Measurements from ENCODE around the gene PDSS2. TPM values are rescaled to one million over a fixed set of nuclear protein-coding genes. Genes with fewer than 3 reads are reported as not detected.

PDSS2 gene
- total and polyA plus RNA-seq, 2 of the 4 experiments (the other 2 are of a cell fraction): 8.6 to 9.2 TPM

DNA sequence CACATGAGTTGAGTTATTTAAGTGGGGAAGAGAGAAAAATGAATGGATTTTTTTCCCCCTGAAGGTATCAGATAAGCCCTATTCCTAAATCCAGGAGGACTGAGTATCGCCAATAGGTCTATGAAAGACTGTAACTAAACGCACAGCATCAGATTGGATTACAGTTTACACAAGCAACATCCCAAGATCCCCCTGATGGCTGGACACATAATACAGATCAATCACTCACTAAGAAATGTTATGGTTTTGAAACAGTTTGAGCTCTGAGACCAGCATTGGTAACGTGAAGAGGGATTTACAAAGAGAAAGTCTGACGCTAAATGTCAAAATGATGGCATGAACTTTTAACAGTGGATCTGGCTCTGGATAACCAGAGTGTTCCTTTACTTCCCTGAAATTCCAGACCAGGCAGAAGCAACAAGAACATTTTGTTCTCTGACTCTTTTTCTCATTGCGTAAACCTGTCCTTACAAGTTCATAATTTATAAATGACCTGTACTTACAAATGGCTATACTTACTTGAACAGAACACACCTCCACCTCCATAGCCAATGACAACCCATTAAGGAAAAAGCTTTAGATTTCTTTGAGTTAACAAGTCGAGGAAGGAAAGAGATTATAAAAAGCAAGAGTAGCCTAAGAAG is 212.3 kb downstream of the PDSS2 start:
- Histone ChIP-seq H4K8ac (ENCODE audit: low read depth in 2 of 2, low read length in 2 of 2) (no peak overlapping the region), H3K4me1 (ENCODE audit: control insufficient read depth, insufficient read depth, low read length) (no peaks in the 10 kb centered on the region), H3K56ac (ENCODE audit: extremely low read depth, insufficient read depth, low read length) (no peak overlapping the region), H3K9me3 (ENCODE audit: control insufficient read depth, insufficient read depth, low read length) (no peaks in the 10 kb centered on the region), H2BK15ac (ENCODE audit: low read depth, low read length) (no peak overlapping the region), H3K18ac (ENCODE audit: low read depth, low read length) (no peak overlapping the region), H2AK5ac (ENCODE audit: low read depth, low read length) (no peak overlapping the region), H3K79me1 (ENCODE audit: low read depth in 1 of 2, low read length in 2 of 2) (no peaks in the 10 kb centered on the region), H3K9ac (ENCODE audit: low read depth, low read length) (no peak overlapping the region), H4K20me1 (ENCODE audit: insufficient read depth, low read length) (no peaks in the 10 kb centered on the region), H2BK5ac (ENCODE audit: low read depth, low read length, poor library complexity, severe bottlenecking) (no peak overlapping the region), H2AFZ (replicated peaks; ENCODE audit: low read length, poor library complexity) (no peak overlapping the region), H3K36me3 (ENCODE audit: control insufficient read depth, insufficient read depth, low read length) (no peaks in the 10 kb centered on the region), H3K23ac (ENCODE audit: low read depth, low read length) (no peak overlapping the region), H2AK9ac (replicated peaks; ENCODE audit: low read depth, low read length, poor library complexity) (no peak overlapping the region), H2BK20ac (ENCODE audit: low read depth, low read length) (no peak overlapping the region), H3K27me3 (ENCODE audit: control insufficient read depth, insufficient read depth, low read length) (no peaks in the 10 kb centered on the region), H4K5ac (ENCODE audit: low read depth, low read length) (no peak overlapping the region), H3K27ac (ENCODE audit: insufficient read depth, low read length) (no peak overlapping the region), H3K4ac (ENCODE audit: low read depth, low read length) (no peak overlapping the region), H3K4me3 (ENCODE audit: insufficient read depth, low read depth, low read length) (no peak overlapping the region), H3K4me2 (ENCODE audit: low read depth, low read length) (no peak overlapping the region), H2BK120ac (ENCODE audit: low read depth, low read length) (no peak overlapping the region), H3K9me1 (ENCODE audit: insufficient read depth, low read length) (no peaks in the 10 kb centered on the region), H3K14ac (replicated peaks; ENCODE audit: low read depth, low read length) (no peak overlapping the region), H4K91ac (ENCODE audit: insufficient read depth, low read depth, low read length) (no peak overlapping the region)
- no TSS peak for BruUV-seq (replicated peaks)
- no CpG with 5 or more reads among the region's 6 CpGs for whole genome bisulfite sequencing, 2 experiments (ENCODE audit: extremely low coverage in 2 of 2, insufficient read length in 1 of 2)
- POLR2A ChIA-PET (ENCODE audit: unreplicated experiment): no interaction called here
- DNase-seq (no peak), ATAC-seq (ENCODE audit: low read depth) (no peak; the same call in 1 of the 2 replicates)
- CTCF ChIA-PET: no interaction called here
- in situ Hi-C loops (cut with MboI; ENCODE audit: low sequenced_read_pairs): no loop called here
- TF ChIP-seq MAZ (IDR thresholded peaks at IDR 0.05; ENCODE audit: borderline replicate concordance, low read depth, low read length) (no peak), RFX5 (IDR thresholded peaks at IDR 0.05; ENCODE audit: low read depth, low read length) (no peak), RCOR1 (IDR thresholded peaks at IDR 0.05; ENCODE audit: insufficient replicate concordance, low read length) (no peak), CEBPB (IDR thresholded peaks at IDR 0.05; ENCODE audit: low read depth, low read length) (no peak), BHLHE40 (IDR thresholded peaks at IDR 0.05; ENCODE audit: low read depth, low read length) (no peak), NFE2L2 (IDR thresholded peaks at IDR 0.05; ENCODE audit: low read depth, low read length) (no peak)
- TF ChIP-seq, protein P1, sequence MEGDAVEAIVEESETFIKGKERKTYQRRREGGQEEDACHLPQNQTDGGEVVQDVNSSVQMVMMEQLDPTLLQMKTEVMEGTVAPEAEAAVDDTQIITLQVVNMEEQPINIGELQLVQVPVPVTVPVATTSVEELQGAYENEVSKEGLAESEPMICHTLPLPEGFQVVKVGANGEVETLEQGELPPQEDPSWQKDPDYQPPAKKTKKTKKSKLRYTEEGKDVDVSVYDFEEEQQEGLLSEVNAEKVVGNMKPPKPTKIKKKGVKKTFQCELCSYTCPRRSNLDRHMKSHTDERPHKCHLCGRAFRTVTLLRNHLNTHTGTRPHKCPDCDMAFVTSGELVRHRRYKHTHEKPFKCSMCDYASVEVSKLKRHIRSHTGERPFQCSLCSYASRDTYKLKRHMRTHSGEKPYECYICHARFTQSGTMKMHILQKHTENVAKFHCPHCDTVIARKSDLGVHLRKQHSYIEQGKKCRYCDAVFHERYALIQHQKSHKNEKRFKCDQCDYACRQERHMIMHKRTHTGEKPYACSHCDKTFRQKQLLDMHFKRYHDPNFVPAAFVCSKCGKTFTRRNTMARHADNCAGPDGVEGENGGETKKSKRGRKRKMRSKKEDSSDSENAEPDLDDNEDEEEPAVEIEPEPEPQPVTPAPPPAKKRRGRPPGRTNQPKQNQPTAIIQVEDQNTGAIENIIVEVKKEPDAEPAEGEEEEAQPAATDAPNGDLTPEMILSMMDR (conservative IDR thresholded peaks at IDR 0.05; ENCODE audit: low read depth, low read length): no peak
- TF ChIP-seq, protein P2, sequence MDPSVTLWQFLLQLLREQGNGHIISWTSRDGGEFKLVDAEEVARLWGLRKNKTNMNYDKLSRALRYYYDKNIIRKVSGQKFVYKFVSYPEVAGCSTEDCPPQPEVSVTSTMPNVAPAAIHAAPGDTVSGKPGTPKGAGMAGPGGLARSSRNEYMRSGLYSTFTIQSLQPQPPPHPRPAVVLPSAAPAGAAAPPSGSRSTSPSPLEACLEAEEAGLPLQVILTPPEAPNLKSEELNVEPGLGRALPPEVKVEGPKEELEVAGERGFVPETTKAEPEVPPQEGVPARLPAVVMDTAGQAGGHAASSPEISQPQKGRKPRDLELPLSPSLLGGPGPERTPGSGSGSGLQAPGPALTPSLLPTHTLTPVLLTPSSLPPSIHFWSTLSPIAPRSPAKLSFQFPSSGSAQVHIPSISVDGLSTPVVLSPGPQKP (IDR thresholded peaks at IDR 0.05; ENCODE audit: borderline replicate concordance, low read depth, low read length): no peak
- TF ChIP-seq, protein P3, sequence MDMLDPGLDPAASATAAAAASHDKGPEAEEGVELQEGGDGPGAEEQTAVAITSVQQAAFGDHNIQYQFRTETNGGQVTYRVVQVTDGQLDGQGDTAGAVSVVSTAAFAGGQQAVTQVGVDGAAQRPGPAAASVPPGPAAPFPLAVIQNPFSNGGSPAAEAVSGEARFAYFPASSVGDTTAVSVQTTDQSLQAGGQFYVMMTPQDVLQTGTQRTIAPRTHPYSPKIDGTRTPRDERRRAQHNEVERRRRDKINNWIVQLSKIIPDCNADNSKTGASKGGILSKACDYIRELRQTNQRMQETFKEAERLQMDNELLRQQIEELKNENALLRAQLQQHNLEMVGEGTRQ (IDR thresholded peaks at IDR 0.05; ENCODE audit: low read depth, low read length): no peak
- intact Hi-C loops (cut with micrococcal nuclease): loop anchor here (5.0 kb wide), 1 partner anchor 210 kb away; the partner anchor contains the start of gene PDSS2
- dilution Hi-C loops (cut with HindIII; ENCODE audit: low sequenced_read_pairs, unreplicated experiment): no loop called here

Measured in IMR-90 (cell line).